ENCODE results near the gene ANGPTL7. TPM values are rescaled to one million over a fixed set of nuclear protein-coding genes. Genes with fewer than 3 reads are reported as not detected.

Gene ANGPTL7
- total RNA-seq, 1 experiment from 2014 or later, result not detected

GRCh38 chr1:11197359-11197758 lies 8.2 kb downstream of the ANGPTL7 start:
- no peaks in the 10 kb centered on the region for H3K4me1 ChIP-seq (ENCODE audit: low read length)
- no peak overlapping the region for H3K4me2 ChIP-seq (ENCODE audit: low read depth, low read length, poor library complexity, severe bottlenecking)
- H3K36me3 ChIP-seq (ENCODE audit: insufficient read depth, low read length), result peaks cover 16% of the 10 kb centered on the region; the same call in 1 of the 2 replicates
- H3K27me3 ChIP-seq (ENCODE audit: low read length), result no peaks in the 10 kb centered on the region
- no peak overlapping the region for H3K4me3 ChIP-seq (ENCODE audit: low read length)
- H3K9me3 ChIP-seq (ENCODE audit: low read length), result no peaks in the 10 kb centered on the region
- H2AFZ ChIP-seq (ENCODE audit: low read length), result no peak overlapping the region
- DNase-seq, result no peak
- H3K27ac ChIP-seq (ENCODE audit: low read length), result no peak overlapping the region
- H3K9ac ChIP-seq (ENCODE audit: low read length), result no peak overlapping the region
- peaks cover 4% of the 10 kb centered on the region; the same call in 1 of the 2 replicates for H3K79me2 ChIP-seq (ENCODE audit: low read length)
- no peaks in the 10 kb centered on the region for H3K9me2 ChIP-seq (replicated peaks; ENCODE audit: insufficient read depth, low read length)
- H4K20me1 ChIP-seq (ENCODE audit: insufficient read depth, low read depth, low read length), result no peaks in the 10 kb centered on the region

- no peaks in the 10 kb centered on the region for H3K4me1 ChIP-seq (ENCODE audit: low read length)
- H3K9me3 ChIP-seq (ENCODE audit: low read length), result no peaks in the 10 kb centered on the region
- H3K4me2 ChIP-seq (ENCODE audit: low read depth, low read length, poor library complexity, severe bottlenecking), result no peak overlapping the region
- H3K79me2 ChIP-seq (ENCODE audit: low read length), result peaks cover 4% of the 10 kb centered on the region; the same call in 1 of the 2 replicates
- no peak overlapping the region for H3K4me3 ChIP-seq (ENCODE audit: low read length)
- no peaks in the 10 kb centered on the region for H3K27me3 ChIP-seq (ENCODE audit: low read length)
- DNase-seq, result no peak
- H3K9ac ChIP-seq (ENCODE audit: low read length), result no peak overlapping the region
- no peaks in the 10 kb centered on the region for H4K20me1 ChIP-seq (ENCODE audit: insufficient read depth, low read depth, low read length)
- no peak overlapping the region for H3K27ac ChIP-seq (ENCODE audit: low read length)
- H2AFZ ChIP-seq (ENCODE audit: low read length), result no peak overlapping the region
- peaks cover 16% of the 10 kb centered on the region; the same call in 1 of the 2 replicates for H3K36me3 ChIP-seq (ENCODE audit: insufficient read depth, low read length)
- H3K9me2 ChIP-seq (replicated peaks; ENCODE audit: insufficient read depth, low read length), result no peaks in the 10 kb centered on the region
Observed at GRCh38 chr1:11198257-11198656, 9.1 kb downstream of the ANGPTL7 start.

GRCh38 chr1:11198851-11199594 lies 9.9 kb downstream of the ANGPTL7 start:
- H3K36me3 ChIP-seq (ENCODE audit: insufficient read depth, low read length), result peaks cover 22% of the 10 kb centered on the region
- H3K27ac ChIP-seq (ENCODE audit: low read length), result no peak overlapping the region
- DNase-seq, result no peak
- no peak overlapping the region for H2AFZ ChIP-seq (ENCODE audit: low read length)
- H4K20me1 ChIP-seq (ENCODE audit: insufficient read depth, low read depth, low read length), result no peaks in the 10 kb centered on the region
- H3K27me3 ChIP-seq (ENCODE audit: low read length), result no peaks in the 10 kb centered on the region
- no peak overlapping the region for H3K4me3 ChIP-seq (ENCODE audit: low read length)
- no peaks in the 10 kb centered on the region for H3K4me1 ChIP-seq (ENCODE audit: low read length)
- no peak overlapping the region for H3K9ac ChIP-seq (ENCODE audit: low read length)
- H3K4me2 ChIP-seq (ENCODE audit: low read depth, low read length, poor library complexity, severe bottlenecking), result no peak overlapping the region
- H3K9me2 ChIP-seq (replicated peaks; ENCODE audit: insufficient read depth, low read length), result no peaks in the 10 kb centered on the region
- no peaks in the 10 kb centered on the region for H3K9me3 ChIP-seq (ENCODE audit: low read length)
- peaks cover 4% of the 10 kb centered on the region; the same call in 1 of the 2 replicates for H3K79me2 ChIP-seq (ENCODE audit: low read length)

GRCh38 chr1:11204396-11205190 lies 15.4 kb downstream of the ANGPTL7 start:
- H3K9me2 ChIP-seq (replicated peaks; ENCODE audit: insufficient read depth, low read length), result no peaks in the 10 kb centered on the region
- H4K20me1 ChIP-seq (ENCODE audit: insufficient read depth, low read depth, low read length), result no peaks in the 10 kb centered on the region
- H3K36me3 ChIP-seq (ENCODE audit: insufficient read depth, low read length), result peaks cover 45% of the 10 kb centered on the region
- no peak for DNase-seq
- no peaks in the 10 kb centered on the region for H3K79me2 ChIP-seq (ENCODE audit: low read length)
- H3K27ac ChIP-seq (ENCODE audit: low read length), result no peak overlapping the region
- H3K9ac ChIP-seq (ENCODE audit: low read length), result no peak overlapping the region
- no peaks in the 10 kb centered on the region for H3K9me3 ChIP-seq (ENCODE audit: low read length)
- no peaks in the 10 kb centered on the region for H3K4me1 ChIP-seq (ENCODE audit: low read length)
- H3K4me2 ChIP-seq (ENCODE audit: low read depth, low read length, poor library complexity, severe bottlenecking), result no peak overlapping the region
- H2AFZ ChIP-seq (ENCODE audit: low read length), result no peak overlapping the region
- no peak overlapping the region for H3K4me3 ChIP-seq (ENCODE audit: low read length)
- H3K27me3 ChIP-seq (ENCODE audit: low read length), result no peaks in the 10 kb centered on the region

GRCh38 chr1:11207898-11208611 lies 18.9 kb downstream of the ANGPTL7 start:
- H2AFZ ChIP-seq (ENCODE audit: low read length), result no peak overlapping the region
- no peaks in the 10 kb centered on the region for H4K20me1 ChIP-seq (ENCODE audit: insufficient read depth, low read depth, low read length)
- H3K9me2 ChIP-seq (replicated peaks; ENCODE audit: insufficient read depth, low read length), result no peaks in the 10 kb centered on the region
- H3K9ac ChIP-seq (ENCODE audit: low read length), result no peak overlapping the region
- no peaks in the 10 kb centered on the region for H3K27me3 ChIP-seq (ENCODE audit: low read length)
- no peaks in the 10 kb centered on the region for H3K79me2 ChIP-seq (ENCODE audit: low read length)
- DNase-seq, result no peak
- no peaks in the 10 kb centered on the region for H3K4me1 ChIP-seq (ENCODE audit: low read length)
- H3K4me3 ChIP-seq (ENCODE audit: low read length), result no peak overlapping the region
- no peak overlapping the region for H3K27ac ChIP-seq (ENCODE audit: low read length)
- peaks cover 64% of the 10 kb centered on the region for H3K36me3 ChIP-seq (ENCODE audit: insufficient read depth, low read length)
- no peak overlapping the region for H3K4me2 ChIP-seq (ENCODE audit: low read depth, low read length, poor library complexity, severe bottlenecking)
- H3K9me3 ChIP-seq (ENCODE audit: low read length), result no peaks in the 10 kb centered on the region

- no peak overlapping the region for H3K27ac ChIP-seq (ENCODE audit: low read length)
- H3K27me3 ChIP-seq (ENCODE audit: low read length), result no peaks in the 10 kb centered on the region
- H3K36me3 ChIP-seq (ENCODE audit: insufficient read depth, low read length), result peaks cover 54% of the 10 kb centered on the region
- H3K4me2 ChIP-seq (ENCODE audit: low read depth, low read length, poor library complexity, severe bottlenecking), result no peak overlapping the region
- no peaks in the 10 kb centered on the region for H3K79me2 ChIP-seq (ENCODE audit: low read length)
- no peak for DNase-seq
- H3K4me1 ChIP-seq (ENCODE audit: low read length), result no peaks in the 10 kb centered on the region
- no peak overlapping the region for H3K9ac ChIP-seq (ENCODE audit: low read length)
- no peaks in the 10 kb centered on the region for H3K9me2 ChIP-seq (replicated peaks; ENCODE audit: insufficient read depth, low read length)
- no peak overlapping the region for H3K4me3 ChIP-seq (ENCODE audit: low read length)
- no peaks in the 10 kb centered on the region for H4K20me1 ChIP-seq (ENCODE audit: insufficient read depth, low read depth, low read length)
- H3K9me3 ChIP-seq (ENCODE audit: low read length), result no peaks in the 10 kb centered on the region
- no peak overlapping the region for H2AFZ ChIP-seq (ENCODE audit: low read length)
Observed at GRCh38 chr1:11211461-11211860, 22.3 kb downstream of the ANGPTL7 start.

- Histone ChIP-seq H4K20me1 (ENCODE audit: insufficient read depth, low read depth, low read length) (no peaks in the 10 kb centered on the region), H3K4me2 (ENCODE audit: low read depth, low read length, poor library complexity, severe bottlenecking) (no peak overlapping the region), H3K27ac (ENCODE audit: low read length) (no peak overlapping the region), H3K9ac (ENCODE audit: low read length) (no peak overlapping the region), H3K9me3 (ENCODE audit: low read length) (no peaks in the 10 kb centered on the region), H2AFZ (ENCODE audit: low read length) (no peak overlapping the region), H3K4me1 (ENCODE audit: low read length) (no peaks in the 10 kb centered on the region), H3K27me3 (ENCODE audit: low read length) (no peaks in the 10 kb centered on the region), H3K4me3 (ENCODE audit: low read length) (no peak overlapping the region), H3K9me2 (replicated peaks; ENCODE audit: insufficient read depth, low read length) (no peaks in the 10 kb centered on the region), H3K79me2 (ENCODE audit: low read length) (no peaks in the 10 kb centered on the region), H3K36me3 (ENCODE audit: insufficient read depth, low read length) (peaks cover 55% of the 10 kb centered on the region)
- DNase-seq, result no peak
Observed at GRCh38 chr1:11211925-11212587, 22.9 kb downstream of the ANGPTL7 start.

Measured in Karpas-422 (cell line).